CD4-positive, alpha-beta T cell treated with Interleukin-6 for 4 hours (primary cell): ENCODE measurements around the gene SCRN1.
"Not testable (repeated sequence)": the region's sequence is repeated elsewhere in the genome, so short reads cannot be mapped to it uniquely, and the experiment has no call there.

Source experiments
- DNase-seq: peaks from one replicate; pipeline ENCODE4 v3.0.0-alpha.2; 2020; ENCODE audit warnings: mixed read lengths

The SCRN1 gene

DNA sequence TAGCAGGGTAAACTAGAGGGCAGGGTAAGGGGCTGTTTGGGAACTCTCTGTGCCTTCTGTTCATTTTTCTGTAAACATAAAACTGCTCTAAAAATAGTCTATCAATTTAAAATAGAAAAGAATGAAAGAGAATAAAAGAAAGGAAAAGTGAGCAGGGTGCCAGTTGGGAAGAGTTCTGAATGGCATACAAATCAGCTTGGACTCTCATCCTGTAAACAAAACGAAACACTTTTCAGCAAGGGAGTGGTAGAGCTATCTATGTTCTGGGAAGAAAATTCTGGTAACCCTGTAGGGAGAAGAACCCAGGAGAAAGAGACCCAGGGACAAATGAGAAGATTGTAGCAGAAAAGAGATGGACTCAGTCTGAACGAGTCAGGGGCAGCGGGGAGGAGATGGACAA is 24.6 kb downstream of the SCRN1 start:
- no peak for DNase-seq

DNA sequence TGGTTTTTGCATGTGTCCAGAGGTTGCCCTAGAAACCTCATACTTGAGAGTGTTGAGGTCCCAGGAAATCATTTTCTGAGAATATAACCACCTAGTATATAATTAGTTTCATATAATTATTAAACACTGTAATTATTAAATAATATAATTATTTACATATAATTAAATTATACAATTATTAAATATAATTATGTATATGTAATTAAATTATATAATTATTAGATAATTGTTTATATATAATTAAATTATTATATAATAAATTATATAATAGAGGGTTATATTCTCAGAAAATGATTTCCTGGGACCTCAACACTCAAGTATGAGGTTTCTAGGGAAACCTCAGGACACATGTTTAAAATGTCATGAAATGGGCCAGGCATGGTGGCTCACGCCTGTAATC is 27.6 kb downstream of the SCRN1 start:
- no peak for DNase-seq

GRCh38 chr7:29961611-29962010 is 28.0 kb downstream of the SCRN1 start:
- DNase-seq: not testable (repeated sequence)

GRCh38 chr7:29958667-29959358 is 30.8 kb downstream of the SCRN1 start:
- DNase-seq: no peak

GRCh38 chr7:29957521-29958310 is 31.9 kb downstream of the SCRN1 start:
- no peak for DNase-seq

- no peak for DNase-seq
These were observed 33.1 kb downstream of the SCRN1 start for GRCh38 chr7:29956487-29956836.

- DNase-seq: peak; percentile 21
These were observed 33.7 kb downstream of the SCRN1 start for GRCh38 chr7:29955799-29956486.

- DNase-seq: no peak
These were observed 34.4 kb downstream of the SCRN1 start for GRCh38 chr7:29955075-29955792.

DNA sequence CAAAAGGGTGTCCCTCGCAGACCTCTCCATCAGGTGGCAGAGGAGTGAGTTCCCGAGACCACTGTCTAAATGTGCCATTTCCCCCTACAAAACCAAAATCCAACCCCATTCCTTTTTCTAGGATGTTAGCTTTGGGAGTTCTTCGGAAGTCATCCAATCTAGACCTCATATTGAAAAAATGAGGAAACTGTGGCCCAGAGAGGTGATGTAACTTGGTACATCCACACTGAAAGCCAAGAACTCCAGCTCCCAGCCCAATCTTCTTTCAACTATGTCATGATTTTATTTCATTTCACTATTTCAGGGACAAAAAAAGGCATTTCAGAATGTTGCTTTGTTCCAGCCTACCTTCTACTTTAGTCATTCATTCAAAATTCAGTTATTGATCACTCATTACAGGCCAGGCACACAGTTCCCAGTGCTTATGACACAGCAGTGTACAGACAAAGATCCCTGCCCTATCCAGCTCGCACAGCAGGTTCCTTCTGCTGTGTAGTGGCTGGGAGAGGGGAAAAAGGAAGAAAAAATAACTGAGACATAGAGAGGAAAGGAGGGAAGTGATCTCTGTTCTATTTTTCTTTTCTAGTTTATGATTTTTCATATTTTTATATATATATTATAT is 35.8 kb downstream of the SCRN1 start:
- DNase-seq: no peak

DNA sequence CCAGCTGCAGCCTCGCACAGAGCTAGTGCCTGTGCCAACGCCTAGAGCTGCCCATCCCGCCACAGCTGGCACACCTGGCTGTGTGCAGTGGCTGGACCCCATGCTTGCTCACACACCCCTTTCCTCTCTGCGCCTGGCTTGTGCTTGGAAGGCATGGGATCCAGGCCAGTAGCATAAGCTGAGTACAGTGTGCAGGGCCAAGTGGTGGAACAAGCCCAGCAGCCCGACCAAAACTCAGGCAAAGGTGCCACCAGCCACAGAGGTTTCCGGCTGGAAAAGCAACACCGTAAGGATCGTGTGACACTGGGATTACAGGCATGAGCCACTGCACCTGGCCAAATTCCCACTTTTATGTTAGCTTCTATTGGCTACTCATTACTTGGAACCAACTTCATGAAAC is 38.4 kb downstream of the SCRN1 start:
- no peak for DNase-seq

- no peak for DNase-seq
These were observed 39.1 kb downstream of the SCRN1 start for GRCh38 chr7:29950480-29950879.

- no peak for DNase-seq
These were observed 41.0 kb downstream of the SCRN1 start for GRCh38 chr7:29948587-29948986.

GRCh38 chr7:29946428-29947186 is 43.0 kb downstream of the SCRN1 start:
- no peak for DNase-seq

GRCh38 chr7:29945259-29945809 is 44.3 kb downstream of the SCRN1 start:
- no peak for DNase-seq

DNA sequence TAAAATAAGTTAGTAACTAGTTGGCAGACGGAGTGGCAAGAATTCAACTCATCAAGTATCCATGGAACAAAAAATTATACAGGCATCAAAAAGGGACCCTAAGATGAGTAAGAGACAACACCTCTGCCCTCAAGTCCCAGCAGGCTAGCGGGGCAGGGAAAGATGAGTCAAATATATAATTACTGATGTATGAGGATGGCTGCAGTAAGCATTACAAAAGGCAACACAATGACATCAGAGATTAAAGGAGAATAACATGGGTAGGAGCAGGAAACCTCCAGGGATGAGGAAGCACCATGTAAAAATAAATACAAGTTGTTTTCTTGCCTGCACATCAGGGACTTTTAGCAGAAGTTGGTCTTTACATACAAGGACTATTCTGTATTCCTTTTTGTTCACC is 49.4 kb downstream of the SCRN1 start:
- no peak for DNase-seq

DNA sequence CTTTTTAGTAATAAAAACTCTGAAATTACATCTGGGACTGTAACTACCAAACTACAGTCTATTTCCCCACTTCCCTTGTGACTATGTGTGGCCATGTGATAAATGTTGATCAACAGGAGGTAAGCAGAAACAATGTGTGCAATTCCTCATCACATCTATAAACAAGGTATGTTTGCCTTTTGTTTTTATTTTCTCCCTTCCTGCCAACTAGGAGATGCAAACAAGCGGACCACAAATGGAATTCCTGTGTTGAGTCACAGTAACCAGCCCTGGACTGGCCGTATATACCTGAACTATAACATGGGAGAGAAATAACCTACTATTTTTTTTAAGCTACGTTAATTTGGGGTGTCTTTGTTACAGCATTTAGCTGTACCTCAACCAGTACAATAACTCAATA is 52.5 kb downstream of the SCRN1 start:
- DNase-seq: no peak

- DNase-seq: no peak
These were observed 54.5 kb downstream of the SCRN1 start for GRCh38 chr7:29935111-29935510.

DNA sequence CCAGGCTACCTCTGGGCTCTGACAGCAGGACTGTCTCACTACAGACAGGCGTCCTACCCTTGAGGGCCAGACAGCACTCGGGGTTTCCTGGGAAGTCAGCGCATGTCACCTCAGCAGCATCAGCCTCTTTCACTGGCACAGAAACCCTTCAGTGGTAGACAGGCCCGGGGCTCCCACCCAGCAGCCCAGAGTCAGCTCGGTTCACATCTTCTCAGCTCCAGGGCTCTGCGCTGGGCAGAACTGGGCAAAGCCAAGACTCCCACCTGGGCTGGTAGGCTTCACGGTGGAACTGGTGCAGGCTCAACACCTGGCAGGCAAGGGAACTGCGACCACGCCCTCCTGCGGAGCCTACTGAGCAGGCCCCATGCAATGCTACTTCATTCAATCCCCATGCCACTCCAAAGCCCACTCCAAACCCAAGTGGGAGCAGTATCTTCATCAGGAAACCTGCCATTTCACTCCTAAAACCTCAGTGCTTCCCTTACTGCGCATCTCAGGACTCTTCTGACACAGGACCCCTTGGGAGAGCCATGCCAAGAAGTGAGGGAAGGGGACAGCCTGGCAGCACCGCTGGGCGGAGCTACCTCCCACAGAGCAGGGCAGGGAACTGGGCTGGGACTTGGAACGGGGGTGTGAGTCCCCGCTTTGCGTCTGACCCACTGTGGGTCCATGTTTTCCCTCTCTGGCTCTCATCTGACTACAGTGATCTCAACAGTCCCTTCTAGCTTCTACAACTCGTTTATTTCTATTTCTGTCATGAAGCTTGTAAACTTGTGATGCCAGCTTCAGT is 60.4 kb downstream of the SCRN1 start:
- DNase-seq: no peak

DNA sequence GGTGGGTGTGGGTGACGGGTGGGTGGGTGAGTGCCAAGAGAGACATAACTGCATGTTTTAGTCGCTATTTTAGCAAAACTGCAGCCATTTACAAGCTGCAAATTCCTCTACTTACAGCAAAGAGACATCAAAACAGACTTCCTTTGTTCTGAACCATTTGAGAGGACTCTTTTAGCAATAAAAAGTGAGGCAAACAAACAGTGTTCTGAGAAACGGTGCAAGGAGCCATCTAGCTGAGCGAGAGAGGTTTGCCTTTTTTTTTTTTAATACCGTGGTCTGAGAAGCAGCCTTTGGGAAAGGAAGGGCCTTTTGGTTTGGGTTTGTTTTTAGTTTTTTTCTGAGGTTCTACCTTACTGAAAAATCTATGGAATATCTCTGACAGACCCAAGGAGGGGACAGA is 62.9 kb downstream of the SCRN1 start:
- DNase-seq: no peak

DNA sequence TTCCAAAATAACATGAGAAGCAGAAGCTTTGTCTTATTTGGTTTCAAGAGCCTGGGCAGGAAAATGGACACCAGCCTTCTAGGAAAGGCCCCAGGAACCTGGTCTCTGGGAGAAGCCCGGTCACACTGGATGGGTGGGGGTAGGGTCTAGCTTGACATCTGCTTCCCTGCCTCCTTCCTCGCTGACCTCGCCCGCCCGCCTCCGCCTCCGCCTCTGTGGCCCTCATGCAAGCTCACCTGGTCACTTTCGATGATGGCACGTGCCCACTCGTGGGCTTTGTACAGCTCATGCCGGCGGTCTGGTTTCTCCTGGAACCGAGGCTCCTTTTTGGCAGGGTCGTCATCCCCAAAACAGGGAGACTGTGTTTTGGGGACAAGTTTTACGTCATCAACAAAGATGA is 63.4 kb downstream of the SCRN1 start:
- DNase-seq: no peak

GRCh38 chr7:29924684-29925083 is 64.9 kb downstream of the SCRN1 start:
- no peak for DNase-seq
